Measurements from ENCODE around the gene ZNF835. TPM values are rescaled to one million over a fixed set of nuclear protein-coding genes. Genes with fewer than 3 reads are reported as not detected.
A peak's percentile ranks its signal among the peaks of the same experiment; 100 is the strongest.

ZNF835 gene
- total and polyA plus RNA-seq, 2 experiments from 2014 or later, result 0.32 to 1.7 TPM

GRCh38 chr19:56689198-56689597 is 17.6 kb upstream of the ZNF835 start:
- ATAC-seq (no peak), DNase-seq (ENCODE audit: low spot score) (no peak)
- H3K36me3 Mint-ChIP-seq (ENCODE audit: low read depth), result peaks cover 30% of the 10 kb centered on the region
- no peaks in the 10 kb centered on the region for H3K4me1 Mint-ChIP-seq
- H3K9me2 ChIP-seq (ENCODE audit: insufficient read depth), result no peaks in the 10 kb centered on the region
- H3K79me2 ChIP-seq (replicated peaks; ENCODE audit: insufficient read depth), result no peaks in the 10 kb centered on the region
- no peak overlapping the region for H3K4me2 ChIP-seq
- no peak overlapping the region for H3K27ac ChIP-seq (ENCODE audit: low read depth)
- no peak overlapping the region for H3K4me3 ChIP-seq
- no peak overlapping the region for H3K4me3 Mint-ChIP-seq
- H3K4me1 ChIP-seq (ENCODE audit: insufficient read depth), result no peaks in the 10 kb centered on the region
- peaks cover 4% of the 10 kb centered on the region for H3K27me3 Mint-ChIP-seq (ENCODE audit: insufficient read depth, low read depth, poor library complexity)
- H2AFZ ChIP-seq, result no peak overlapping the region
- H3K36me3 ChIP-seq (ENCODE audit: insufficient read depth), result 0 out of 2 replicates have a peak, but pooled peaks cover 4% of the 10 kb centered on the region
- H3K27ac Mint-ChIP-seq, result no peak overlapping the region
- H4K20me1 ChIP-seq (replicated peaks; ENCODE audit: insufficient read depth), result no peaks in the 10 kb centered on the region
- H3F3A ChIP-seq (replicated peaks; ENCODE audit: low read depth), result no peaks in the 10 kb centered on the region
- TF ChIP-seq CTCF (conservative IDR thresholded peaks at IDR 0.05; ENCODE audit: low read depth in 2 of 2) (peak; percentile 2 to 26; a peak in 1 of 4 replicates), CREB1 (CRISPR knock-in tag; IDR thresholded peaks at IDR 0.05; ENCODE audit: low read depth) (no peak)
- peaks cover 50% of the 10 kb centered on the region for H3K9me3 Mint-ChIP-seq
- no peaks in the 10 kb centered on the region for H3K27me3 ChIP-seq (ENCODE audit: insufficient read depth)

DNA sequence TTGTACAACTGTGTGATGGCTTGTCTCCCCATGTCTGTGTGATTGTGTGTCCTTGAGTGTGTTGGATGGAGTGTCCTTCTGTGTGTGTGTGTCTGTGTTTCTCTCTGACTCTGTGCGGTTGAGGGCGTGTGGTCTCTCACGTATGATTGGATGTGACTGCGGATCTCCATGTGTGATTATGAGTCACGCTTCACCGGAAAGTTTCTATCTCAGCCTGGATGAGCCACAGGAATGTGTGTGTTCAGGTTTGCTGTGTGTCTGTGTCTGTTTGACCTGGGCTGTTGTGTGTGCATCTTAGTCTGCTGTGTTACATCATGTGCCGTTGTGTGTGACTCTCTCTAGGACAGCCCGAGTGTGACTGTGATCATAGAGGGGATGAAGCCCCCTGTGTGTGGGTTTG is 15.5 kb upstream of the ZNF835 start:
- no peak overlapping the region for H3K4me3 Mint-ChIP-seq
- H3K36me3 Mint-ChIP-seq (ENCODE audit: low read depth), result peaks cover 17% of the 10 kb centered on the region
- Histone ChIP-seq H3K79me2 (replicated peaks; ENCODE audit: insufficient read depth) (no peaks in the 10 kb centered on the region), H3K4me1 (ENCODE audit: insufficient read depth) (no peaks in the 10 kb centered on the region), H2AFZ (no peak overlapping the region), H3K27me3 (ENCODE audit: insufficient read depth) (no peaks in the 10 kb centered on the region), H4K20me1 (replicated peaks; ENCODE audit: insufficient read depth) (no peaks in the 10 kb centered on the region), H3K4me3 (no peak overlapping the region), H3K27ac (ENCODE audit: low read depth) (no peak overlapping the region), H3K4me2 (no peak overlapping the region), H3K9me2 (ENCODE audit: insufficient read depth) (no peaks in the 10 kb centered on the region), H3K36me3 (ENCODE audit: insufficient read depth) (0 out of 2 replicates have a peak, but pooled peaks cover 4% of the 10 kb centered on the region), H3F3A (replicated peaks; ENCODE audit: low read depth) (no peaks in the 10 kb centered on the region)
- H3K4me1 Mint-ChIP-seq, result no peaks in the 10 kb centered on the region
- no peak for ATAC-seq
- no peak overlapping the region for H3K27ac Mint-ChIP-seq
- no peak for DNase-seq (ENCODE audit: low spot score)
- peaks cover 2% of the 10 kb centered on the region for H3K27me3 Mint-ChIP-seq (ENCODE audit: insufficient read depth, low read depth, poor library complexity)
- peaks cover 68% of the 10 kb centered on the region for H3K9me3 Mint-ChIP-seq
- TF ChIP-seq CREB1 (CRISPR knock-in tag; IDR thresholded peaks at IDR 0.05; ENCODE audit: low read depth) (no peak), REST (IDR thresholded peaks at IDR 0.05; ENCODE audit: unreplicated experiment) (no peak), CTCF (conservative IDR thresholded peaks at IDR 0.05; ENCODE audit: low read depth in 2 of 2) (no peak), ZNF462 (CRISPR knock-in tag; IDR thresholded peaks at IDR 0.05) (no peak), EZH2 (IDR thresholded peaks at IDR 0.05; ENCODE audit: low read depth, unreplicated experiment) (no peak), POLR2AphosphoS5 (IDR thresholded peaks at IDR 0.05; ENCODE audit: low read depth) (no peak), NANOG (IDR thresholded peaks at IDR 0.05; ENCODE audit: borderline replicate concordance) (no peak)
